Measurements from ENCODE around the gene INPP5D. TPM values are rescaled to one million over a fixed set of nuclear protein-coding genes. Genes with fewer than 3 reads are reported as not detected.

INPP5D gene
- total and polyA plus RNA-seq, 2 of the 13 experiments (the other 11 are each of a cell fraction or from before 2014, with no cell fraction given) = 16.7 to 18.0 TPM

GRCh38 chr2:233080836-233081229, 20.7 kb downstream of the INPP5D start (continued):
- TF ChIP-seq ZNF142 (CRISPR knock-in tag; IDR thresholded peaks at IDR 0.05) (no peak), MBNL3 (CRISPR knock-in tag; conservative IDR thresholded peaks at IDR 0.05) (no peak), THAP8 (CRISPR knock-in tag; IDR thresholded peaks at IDR 0.05; ENCODE audit: borderline replicate concordance) (no peak)

GRCh38 chr2:233081232-233081730, 21.1 kb downstream of the INPP5D start:
- Histone ChIP-seq H3K4me2 (ENCODE audit: low read depth, low read length) (no peak overlapping the region), H3K36me3 (replicated peaks in 1 of 2; ENCODE audit: control insufficient read depth in 1 of 2, insufficient read depth in 2 of 2, low read length in 2 of 2) (peaks cover 1 to 15% of the 10 kb centered on the region in 2 experiments; a peak in 2 of 5 replicates), H2AFZ (ENCODE audit: low read length) (no peak overlapping the region), H3K9ac (ENCODE audit: insufficient read depth, low read depth, low read length) (no peak overlapping the region), H3K4me3 (replicated peaks in 1 of 3; ENCODE audit: insufficient read depth in 1 of 3, low read depth in 2 of 3, low read length in 3 of 3) (no peak overlapping the region), H3K27ac (ENCODE audit: extremely low read length, insufficient read depth, low read length) (no peak overlapping the region), H3K9me3 (ENCODE audit: low read length) (no peaks in the 10 kb centered on the region), H3K27me3 (ENCODE audit: control insufficient read depth in 1 of 2, insufficient read depth in 2 of 2, low read length in 2 of 2) (no peaks in the 10 kb centered on the region), H3K79me2 (ENCODE audit: insufficient read depth, low read length) (no peaks in the 10 kb centered on the region), H3K4me1 (ENCODE audit: insufficient read depth, low read length) (peaks cover 38% of the 10 kb centered on the region), H4K20me1 (ENCODE audit: insufficient read depth, low read length) (no peaks in the 10 kb centered on the region)
- no peak for ATAC-seq
- intact Hi-C loops (cut with micrococcal nuclease; ENCODE audit: unreplicated experiment) = no loop called here
- no peak for FAIRE-seq
- ChIA-PET POLR2A (no interaction called here), CTCF (ENCODE audit: low intra/inter-chr PET ratio, low total read pairs) (no interaction called here)
- TF ChIP-seq IKZF5 (CRISPR knock-in tag; IDR thresholded peaks at IDR 0.05) = no peak
- BruUV-seq (replicated peaks) = no TSS peak
- 93% methylated on average over 9 of the region's 9 CpGs for WGBS (ENCODE audit: low lambda C conversion rate)
- DNase-seq (ENCODE audit: low spot score) = no peak
- in situ Hi-C loops (cut with HindIII; ENCODE audit: extremely low pct_ligation_motif_present, low pct_unique_long_range_greater_than_20kb) = no loop called here
